HG03460 (cell line): ENCODE measurements around the gene MAPKBP1.
"Not testable (repeated sequence)": the region's sequence is repeated elsewhere in the genome, so short reads cannot be mapped to it uniquely, and the experiment has no call there.

Experiments used
- ATAC-seq: cut with Tn5 transposase; IDR thresholded peaks from one replicate; pipeline ENCODE4 v1.9.1; 2021; ENCODE audit not compliant: unreplicated experiment

MAPKBP1 gene

GRCh38 chr15:41825572-41826535, 51.6 kb downstream of the MAPKBP1 start:
- no peak for ATAC-seq

- no peak for ATAC-seq
Measured at GRCh38 chr15:41827290-41827879, 53.1 kb downstream of the MAPKBP1 start.

GRCh38 chr15:41827880-41828806, 53.9 kb downstream of the MAPKBP1 start, which contains the start of gene JMJD7:
Gene JMJD7, plus strand, starts transcription at chr15:41828092. Its CDS starts 33 bp downstream, at chr15:41828125.
- peak; percentile 65 for ATAC-seq

GRCh38 chr15:41828807-41829141, 54.5 kb downstream of the MAPKBP1 start:
- no peak for ATAC-seq

- no peak for ATAC-seq
Measured at GRCh38 chr15:41829959-41830646, 55.8 kb downstream of the MAPKBP1 start.

- not testable (repeated sequence) for ATAC-seq
Measured at GRCh38 chr15:41831291-41831690, 57.0 kb downstream of the MAPKBP1 start.

GRCh38 chr15:41832208-41832607, 57.9 kb downstream of the MAPKBP1 start:
- no peak for ATAC-seq

GRCh38 chr15:41832875-41833274, 58.6 kb downstream of the MAPKBP1 start:
- ATAC-seq: no peak

- ATAC-seq: no peak
Measured at GRCh38 chr15:41834096-41834495, 59.8 kb downstream of the MAPKBP1 start.

- no peak for ATAC-seq
Measured at GRCh38 chr15:41836073-41836472, 61.8 kb downstream of the MAPKBP1 start.

GRCh38 chr15:41836713-41837454, 62.6 kb downstream of the MAPKBP1 start:
- no peak for ATAC-seq

- no peak for ATAC-seq
Measured at GRCh38 chr15:41838400-41838897, 64.2 kb downstream of the MAPKBP1 start, which contains the start of gene PLA2G4B. Gene PLA2G4B, plus strand, starts transcription at chr15:41838847. Its CDS starts 67 bp downstream, at chr15:41838914.

GRCh38 chr15:41839781-41840491, 65.7 kb downstream of the MAPKBP1 start:
- no peak for ATAC-seq

- no peak for ATAC-seq
Measured at GRCh38 chr15:41840673-41841072, 66.4 kb downstream of the MAPKBP1 start.

GRCh38 chr15:41841131-41841530, 66.8 kb downstream of the MAPKBP1 start:
- ATAC-seq: no peak

GRCh38 chr15:41842229-41842628, 67.9 kb downstream of the MAPKBP1 start:
- ATAC-seq: no peak

- ATAC-seq: no peak
Measured at GRCh38 chr15:41843571-41843970, 69.3 kb downstream of the MAPKBP1 start.

- ATAC-seq: no peak
Measured at GRCh38 chr15:41844814-41845213, 70.5 kb downstream of the MAPKBP1 start.

- ATAC-seq: no peak
Measured at GRCh38 chr15:41847206-41847605, 72.9 kb downstream of the MAPKBP1 start.
